Choroid plexus epithelial cell (primary cell): ENCODE measurements around the gene IL11.
A peak's percentile ranks its signal among the peaks of the same experiment; 100 is the strongest.

Source experiments
- DNase-seq: peaks from one replicate; pipeline ENCODE4 v3.0.0-alpha.2; 2010; ENCODE audit warnings: low read depth
- H3K4me3 ChIP-seq: 2 replicates; pipeline ENCODE4 v1.5.1; 2011; ENCODE audit warnings: low read depth, mild to moderate bottlenecking, control low read depth, low read length, moderate library complexity
- CTCF ChIP-seq: conservative IDR thresholded peaks from 2 replicates; pipeline ENCODE4 v1.5.1; 2011; ENCODE audit warnings: low read depth, mild to moderate bottlenecking, control low read depth, inconsistent platforms, low read length, moderate library complexity

IL11 gene

GRCh38 chr19:55384131-55384919 is 14.1 kb upstream of the IL11 start, which contains the start of gene TMEM238:
Gene TMEM238 (minus strand): TSS chr19:55384292. CDS start chr19:55384259, 33 bp downstream.
- H3K4me3 ChIP-seq = peak within 1 kb of the TSS; percentile 60
- TF ChIP-seq CTCF = no peak
- no peak for DNase-seq

- DNase-seq = peak; percentile 80
These were observed 13.2 kb upstream of the IL11 start for GRCh38 chr19:55383279-55384130.

GRCh38 chr19:55382522-55383054 is 12.3 kb upstream of the IL11 start:
- DNase-seq = no peak
- H3K4me3 ChIP-seq = no peak overlapping the region
- TF ChIP-seq CTCF = no peak

More at GRCh38 chr19:55383279-55384130, 13.2 kb upstream of the IL11 start:
- H3K4me3 ChIP-seq = peak overlapping the region; percentile 60
- TF ChIP-seq CTCF = no peak

- no peak overlapping the region for H3K4me3 ChIP-seq
- no peak for DNase-seq
- TF ChIP-seq CTCF = no peak
These were observed 11.8 kb upstream of the IL11 start for GRCh38 chr19:55382013-55382412.

- DNase-seq = no peak
- no peak for TF ChIP-seq CTCF
- H3K4me3 ChIP-seq = no peak overlapping the region
These were observed 8.9 kb upstream of the IL11 start for GRCh38 chr19:55379174-55379573.

GRCh38 chr19:55377356-55378131 is 7.3 kb upstream of the IL11 start:
- no peak for TF ChIP-seq CTCF
- H3K4me3 ChIP-seq = no peak overlapping the region
- DNase-seq = no peak
